Dendritic cell treated with granulocyte-macrophage colony-stimulating factor and Interleukin-4, amounts not matched to agents 40 ng/mL and 50 ng/mL, for 4 days (primary cell): ENCODE results near the gene PPP2R5C.

Experiments used
- H3K27ac Mint-ChIP-seq: one replicate; pipeline ENCODE4 v1.8.0; 2022; ENCODE audit warnings: mild to moderate bottlenecking, mixed read lengths
- H3K27me3 Mint-ChIP-seq: one replicate; pipeline ENCODE4 v1.8.0; 2022; ENCODE audit warnings: mild to moderate bottlenecking, mixed read lengths
- H3K36me3 Mint-ChIP-seq: one replicate; pipeline ENCODE4 v1.8.0; 2022; ENCODE audit warnings: low read depth, mixed read lengths
- H3K4me1 Mint-ChIP-seq: one replicate; pipeline ENCODE4 v1.8.0; 2022; ENCODE audit warnings: low read depth, mixed read lengths
- H3K4me3 Mint-ChIP-seq: one replicate; pipeline ENCODE4 v1.8.0; 2022; ENCODE audit warnings: mild to moderate bottlenecking, moderate library complexity, mixed read lengths
- H3K9me3 Mint-ChIP-seq: one replicate; pipeline ENCODE4 v1.8.0; 2022; ENCODE audit warnings: mixed read lengths
- intact Hi-C: fragments of 100-400 bp; cut with micrococcal nuclease; formaldehyde crosslinking; loops from one replicate; pipeline ENCODE4 v1.15.0; 2022

Gene PPP2R5C

DNA sequence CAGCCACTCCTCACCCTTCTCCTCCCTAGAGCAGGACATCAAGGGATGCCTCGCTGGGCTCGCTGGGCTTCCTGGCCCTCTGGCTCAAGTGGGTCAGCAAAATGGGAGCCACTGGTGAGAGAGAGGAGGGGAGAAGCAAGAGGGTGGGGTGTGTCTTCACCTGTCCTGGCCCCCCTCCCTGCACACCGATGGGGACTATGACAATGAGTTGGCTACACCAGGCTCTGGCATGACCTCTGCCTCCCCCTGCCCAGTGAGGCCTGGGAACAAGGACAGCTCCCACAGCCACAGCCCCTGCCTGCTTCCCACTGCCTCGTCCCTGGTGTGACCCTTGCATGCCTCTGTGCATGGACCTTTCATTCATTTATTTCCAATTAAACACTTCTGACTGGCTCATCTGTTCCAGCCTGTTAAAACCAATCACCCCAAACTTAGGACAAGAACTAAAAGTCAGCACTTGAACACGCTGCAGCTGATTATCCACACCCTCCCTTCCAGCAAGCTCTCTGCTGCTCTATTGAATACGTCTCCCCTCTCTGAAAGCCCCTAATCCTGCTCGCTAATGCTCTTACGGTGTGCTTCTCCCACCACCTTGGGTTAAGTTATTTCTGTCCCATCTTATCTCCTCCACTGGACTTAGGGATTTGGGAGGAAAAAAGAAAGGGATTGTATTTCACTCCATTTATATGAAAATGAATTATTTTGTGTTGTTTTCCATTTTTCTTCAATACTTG is 5.8 kb upstream of the PPP2R5C start:
- Mint-ChIP-seq H3K27ac (no peak overlapping the region), H3K4me3 (no peak overlapping the region), H3K9me3 (peaks cover 22% of the 10 kb centered on the region), H3K4me1 (peaks cover 4% of the 10 kb centered on the region), H3K27me3 (peaks cover 55% of the 10 kb centered on the region), H3K36me3 (no peaks in the 10 kb centered on the region)
- intact Hi-C loops = no loop called here

GRCh38 chr14:101757064-101757838 is 4.3 kb upstream of the PPP2R5C start:
- no peaks in the 10 kb centered on the region for H3K36me3 Mint-ChIP-seq
- intact Hi-C loops = no loop called here
- H3K9me3 Mint-ChIP-seq = peaks cover 18% of the 10 kb centered on the region
- peaks cover 46% of the 10 kb centered on the region for H3K27me3 Mint-ChIP-seq
- H3K27ac Mint-ChIP-seq = no peak overlapping the region
- H3K4me1 Mint-ChIP-seq = peaks cover 5% of the 10 kb centered on the region
- H3K4me3 Mint-ChIP-seq = no peak overlapping the region

GRCh38 chr14:101757839-101758211 is 3.7 kb upstream of the PPP2R5C start:
- Mint-ChIP-seq H3K4me1 (peaks cover 11% of the 10 kb centered on the region), H3K27ac (no peak overlapping the region), H3K36me3 (peaks cover under 1% of the 10 kb centered on the region), H3K4me3 (no peak overlapping the region), H3K9me3 (peaks cover 12% of the 10 kb centered on the region), H3K27me3 (peaks cover 51% of the 10 kb centered on the region)
- intact Hi-C loops = no loop called here

- no peak overlapping the region for H3K4me3 Mint-ChIP-seq
- peaks cover 59% of the 10 kb centered on the region for H3K27me3 Mint-ChIP-seq
- H3K36me3 Mint-ChIP-seq = peaks cover 13% of the 10 kb centered on the region
- H3K4me1 Mint-ChIP-seq = peaks cover 17% of the 10 kb centered on the region
- H3K27ac Mint-ChIP-seq = no peak overlapping the region
- intact Hi-C loops = no loop called here
- peaks cover 2% of the 10 kb centered on the region for H3K9me3 Mint-ChIP-seq
Observed at GRCh38 chr14:101758913-101759593, 2.5 kb upstream of the PPP2R5C start.

DNA sequence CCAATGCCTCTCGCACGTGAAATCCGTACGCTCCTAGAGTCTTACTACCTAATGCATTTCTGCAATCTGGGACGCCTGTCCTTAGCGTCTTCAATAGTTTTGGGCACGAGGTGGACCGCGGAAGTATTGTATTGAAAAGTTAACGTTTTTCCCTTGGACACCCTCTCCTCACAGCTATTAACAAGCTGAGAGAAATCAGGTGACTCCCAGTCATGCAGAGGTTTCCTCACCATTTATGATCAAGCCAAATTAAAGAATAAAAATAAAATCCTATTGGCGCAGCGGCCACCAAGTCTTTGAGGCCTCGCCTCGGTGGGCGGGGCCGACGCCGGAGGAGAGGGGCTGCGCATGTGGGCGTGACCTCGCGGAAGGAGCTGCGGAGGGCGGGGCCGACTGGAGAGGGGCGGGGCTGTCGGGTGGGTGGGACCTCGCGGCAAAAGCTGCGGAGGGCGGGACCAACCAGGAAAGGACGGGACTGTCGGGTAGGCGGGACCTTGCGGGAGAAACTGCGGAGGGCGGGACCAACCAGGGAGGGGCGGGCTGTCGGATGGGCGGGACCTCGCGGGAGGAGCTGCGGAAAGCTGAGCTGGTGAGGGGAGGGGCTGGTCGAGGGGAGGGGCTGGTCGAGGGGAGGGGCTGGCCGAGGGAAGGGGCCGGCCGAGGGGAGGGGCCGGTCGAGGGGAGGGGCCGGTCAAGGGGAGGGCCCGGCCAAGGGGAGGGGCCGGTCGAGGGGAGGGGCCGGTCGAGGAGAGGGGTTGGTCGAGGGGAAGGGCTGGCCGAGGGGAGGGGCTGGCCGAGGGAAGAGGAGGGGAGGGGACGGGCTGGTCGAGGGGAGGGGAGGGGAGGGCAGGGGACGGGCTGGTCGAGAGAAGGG is 1.1 kb upstream of the PPP2R5C start:
- Mint-ChIP-seq H3K4me3 (peak overlapping the region; percentile 87), H3K27ac (peak overlapping the region; percentile 82), H3K27me3 (peaks cover 55% of the 10 kb centered on the region), H3K9me3 (no peaks in the 10 kb centered on the region), H3K36me3 (peaks cover 26% of the 10 kb centered on the region), H3K4me1 (peaks cover 21% of the 10 kb centered on the region)
- intact Hi-C loops = loop anchor here (2.0 kb wide), 1 partner anchor 54 kb away; no protein-coding TSS in a partner anchor

DNA sequence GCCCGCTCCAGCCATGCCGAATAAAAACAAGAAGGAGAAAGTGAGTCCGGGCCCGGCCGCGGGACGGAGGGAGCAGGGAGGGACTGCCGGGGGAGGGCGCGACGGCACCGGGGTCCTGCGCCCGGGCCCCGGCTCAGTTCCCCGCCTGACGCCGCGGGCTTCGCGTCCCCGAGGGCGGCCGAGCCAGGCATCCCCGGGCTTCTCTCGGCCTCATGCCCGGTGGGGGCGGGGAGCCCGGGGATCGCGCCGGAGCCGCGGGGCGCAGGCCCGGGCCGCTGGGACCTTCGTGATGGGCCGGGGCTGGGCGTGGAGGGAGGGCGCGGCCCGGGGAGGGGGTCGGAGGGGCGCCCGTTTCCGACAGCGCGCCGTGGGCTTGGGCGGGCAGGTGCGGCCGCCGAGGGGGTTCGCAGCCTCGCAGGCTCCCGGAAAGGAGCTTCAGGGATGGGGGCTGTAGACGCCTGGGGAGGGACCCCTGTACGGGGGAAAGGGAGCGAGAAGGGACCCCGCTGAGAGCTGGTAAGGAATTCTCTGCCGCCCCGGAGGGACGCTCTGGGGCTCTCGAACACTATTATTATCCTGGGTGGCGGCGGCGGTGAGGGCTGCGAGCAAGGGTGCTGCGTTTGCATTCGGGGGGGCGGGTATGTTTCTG is 496 bp downstream of the PPP2R5C start:
- H3K27me3 Mint-ChIP-seq = peaks cover 54% of the 10 kb centered on the region

GRCh38 chr14:101762530-101763101 is 1.1 kb downstream of the PPP2R5C start:
- Mint-ChIP-seq H3K27ac (peak overlapping the region; percentile 82), H3K9me3 (no peaks in the 10 kb centered on the region), H3K36me3 (peaks cover 41% of the 10 kb centered on the region), H3K4me3 (peak overlapping the region; percentile 79), H3K27me3 (peaks cover 52% of the 10 kb centered on the region), H3K4me1 (peaks cover 21% of the 10 kb centered on the region)
- intact Hi-C loops = no loop called here

More for the DNA sequence above, 496 bp downstream of the PPP2R5C start:
- peaks cover 41% of the 10 kb centered on the region for H3K36me3 Mint-ChIP-seq
- H3K9me3 Mint-ChIP-seq = no peaks in the 10 kb centered on the region
- peak overlapping the region; percentile 82 for H3K27ac Mint-ChIP-seq
- H3K4me1 Mint-ChIP-seq = peaks cover 21% of the 10 kb centered on the region
- H3K4me3 Mint-ChIP-seq = peak overlapping the region; percentile 79
- intact Hi-C loops = loop anchor here (2.0 kb wide), 1 partner anchor 55 kb away; no protein-coding TSS in a partner anchor

- no peak overlapping the region for H3K27ac Mint-ChIP-seq
- H3K4me1 Mint-ChIP-seq = peaks cover 21% of the 10 kb centered on the region
Observed at GRCh38 chr14:101763941-101764709, 2.6 kb downstream of the PPP2R5C start.

GRCh38 chr14:101767618-101768362 is 6.3 kb downstream of the PPP2R5C start:
- H3K27me3 Mint-ChIP-seq = peaks cover 43% of the 10 kb centered on the region
- intact Hi-C loops = no loop called here
- peaks cover 41% of the 10 kb centered on the region for H3K36me3 Mint-ChIP-seq
- no peak overlapping the region for H3K4me3 Mint-ChIP-seq
- H3K9me3 Mint-ChIP-seq = no peaks in the 10 kb centered on the region
- H3K27ac Mint-ChIP-seq = no peak overlapping the region
- peaks cover 11% of the 10 kb centered on the region for H3K4me1 Mint-ChIP-seq

More at GRCh38 chr14:101763941-101764709, 2.6 kb downstream of the PPP2R5C start:
- no peaks in the 10 kb centered on the region for H3K9me3 Mint-ChIP-seq
- no peak overlapping the region for H3K4me3 Mint-ChIP-seq
- intact Hi-C loops = no loop called here
- peaks cover 55% of the 10 kb centered on the region for H3K27me3 Mint-ChIP-seq
- peaks cover 41% of the 10 kb centered on the region for H3K36me3 Mint-ChIP-seq

GRCh38 chr14:101770183-101770582 is 8.7 kb downstream of the PPP2R5C start:
- intact Hi-C loops = loop anchor here (2.0 to 10.0 kb wide), 3 partner anchors 63 to 195 kb away; partner anchors contain the start of gene DYNC1H1
- Mint-ChIP-seq H3K27ac (no peak overlapping the region), H3K36me3 (peaks cover 17% of the 10 kb centered on the region), H3K4me3 (no peak overlapping the region), H3K9me3 (no peaks in the 10 kb centered on the region), H3K27me3 (peaks cover 25% of the 10 kb centered on the region), H3K4me1 (no peaks in the 10 kb centered on the region)

GRCh38 chr14:101772770-101773169 is 11.3 kb downstream of the PPP2R5C start:
- intact Hi-C loops = loop anchor here (10.0 kb wide), 1 partner anchor 192 kb away; the partner anchor contains the start of gene DYNC1H1
- no peaks in the 10 kb centered on the region for H3K36me3 Mint-ChIP-seq
- no peak overlapping the region for H3K27ac Mint-ChIP-seq
- no peaks in the 10 kb centered on the region for H3K9me3 Mint-ChIP-seq
- no peak overlapping the region for H3K4me3 Mint-ChIP-seq
- peaks cover 18% of the 10 kb centered on the region for H3K27me3 Mint-ChIP-seq
- peaks cover 11% of the 10 kb centered on the region for H3K4me1 Mint-ChIP-seq
